Measurements from ENCODE around the gene EIF5AL1.
"Not testable (repeated sequence)": the region's sequence is repeated elsewhere in the genome, so short reads cannot be mapped to it uniquely, and the experiment has no call there.

The EIF5AL1 gene

GRCh38 chr10:79511891-79512583, at the start of gene EIF5AL1:
Gene EIF5AL1, plus strand, starts transcription at chr10:79512533. Its CDS starts 117 bp downstream, at chr10:79512650.
- DNase-seq, result not testable (repeated sequence)

GRCh38 chr10:79463578-79464496, 48.5 kb upstream of the EIF5AL1 start:
- no peak for DNase-seq

GRCh38 chr10:79465341-79465740, 47.0 kb upstream of the EIF5AL1 start:
- DNase-seq, result no peak

GRCh38 chr10:79468015-79468560, 44.2 kb upstream of the EIF5AL1 start:
- DNase-seq, result no peak

DNA sequence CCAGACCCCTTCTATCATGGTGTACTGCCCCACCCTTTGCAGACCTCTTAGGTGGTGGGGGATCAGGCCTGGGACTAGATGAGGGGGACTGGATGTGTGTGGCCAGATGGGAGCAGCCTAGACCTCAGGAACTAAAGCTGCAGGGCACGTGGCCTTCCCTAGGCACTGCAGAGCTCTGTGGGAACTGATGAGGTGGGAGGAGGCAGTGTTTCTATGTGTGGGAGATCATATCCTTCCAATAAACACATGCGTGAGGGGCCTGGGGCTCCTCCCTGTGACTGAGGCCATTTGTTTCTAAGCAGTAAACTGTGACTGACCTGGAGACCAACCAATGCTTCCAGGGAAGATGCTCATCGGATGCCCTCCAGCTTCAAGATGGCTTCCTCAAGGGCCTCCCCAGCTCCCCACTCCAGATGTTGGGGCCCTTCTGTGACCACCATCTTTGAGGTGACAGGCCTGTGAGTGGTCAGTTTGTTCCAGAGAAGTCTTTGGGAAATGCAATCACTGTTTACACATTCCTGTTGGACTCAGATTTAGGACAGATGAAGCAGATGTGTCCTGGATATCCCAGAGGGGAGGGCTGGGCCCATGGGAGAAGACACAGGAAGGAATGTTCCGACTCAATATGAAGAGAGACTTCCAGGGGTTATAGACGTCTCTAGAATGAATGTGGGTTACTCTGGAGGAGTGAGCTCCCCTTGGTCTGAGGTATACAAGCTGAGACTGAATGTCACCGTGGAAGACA, 43.3 kb upstream of the EIF5AL1 start:
- no peak for DNase-seq

DNA sequence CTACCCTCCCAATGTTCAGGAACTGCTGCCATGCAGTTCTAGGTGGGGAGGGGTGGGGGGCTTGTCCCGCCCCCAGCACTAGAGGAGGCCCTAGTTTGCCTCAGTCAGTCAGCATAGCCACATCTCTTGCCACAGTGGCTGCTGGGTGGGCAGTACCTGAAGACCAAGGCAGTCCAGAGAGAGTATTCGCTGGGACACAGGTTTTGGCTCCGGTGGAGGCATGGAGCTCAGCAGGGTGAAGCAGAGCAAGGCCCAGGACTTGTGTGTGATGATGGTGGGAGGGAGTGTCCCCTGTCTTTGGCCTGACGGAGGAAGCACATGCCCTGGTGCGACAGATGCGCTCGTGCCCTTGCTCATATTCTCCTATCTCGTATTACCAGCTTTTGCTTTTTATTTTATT, 42.2 kb upstream of the EIF5AL1 start:
- no peak for DNase-seq

DNA sequence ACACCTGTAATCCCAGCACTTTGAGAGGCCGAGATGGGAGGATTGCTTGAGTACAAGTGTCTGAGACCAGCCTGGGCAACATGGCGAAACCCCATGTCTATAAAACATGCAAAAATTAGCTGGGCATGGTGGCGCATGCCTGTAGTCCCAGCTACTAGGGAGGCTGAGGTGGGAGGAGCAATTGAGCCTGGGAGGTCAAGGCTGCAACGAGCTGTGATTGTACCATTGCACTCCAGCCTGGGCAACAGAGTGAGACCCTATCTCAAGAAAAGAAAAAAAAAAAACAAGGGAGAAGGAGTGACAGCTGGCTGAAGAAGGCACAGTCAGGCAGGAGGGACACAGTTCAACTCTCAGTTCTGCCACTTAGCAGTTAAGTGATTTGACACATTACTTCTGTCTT, 40.6 kb upstream of the EIF5AL1 start:
- no peak for DNase-seq

- no peak for DNase-seq
Measured at GRCh38 chr10:79472449-79472848, 39.9 kb upstream of the EIF5AL1 start.

DNA sequence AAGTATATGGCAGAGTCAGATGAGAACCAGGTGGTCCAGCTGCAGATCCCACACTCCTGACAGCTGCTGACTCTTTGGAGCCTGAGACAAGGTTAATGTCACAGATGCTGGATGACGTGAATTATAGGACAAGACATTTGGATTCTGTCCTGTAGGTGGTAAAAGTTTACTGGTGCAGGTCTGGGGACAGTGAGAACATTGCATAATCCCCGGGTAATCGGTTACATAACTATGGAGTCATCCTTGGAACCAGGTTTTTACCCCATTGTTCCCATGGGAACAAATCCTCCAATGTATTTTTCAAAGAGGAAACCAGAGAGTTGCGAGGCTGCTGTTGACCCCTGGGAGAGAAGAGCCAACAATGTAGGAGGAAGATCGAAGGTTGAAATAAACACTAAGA, 39.4 kb upstream of the EIF5AL1 start:
- DNase-seq, result no peak

GRCh38 chr10:79473496-79474095, 38.7 kb upstream of the EIF5AL1 start:
- DNase-seq, result no peak

- DNase-seq, result no peak
Measured at GRCh38 chr10:79475119-79475653, 37.1 kb upstream of the EIF5AL1 start.

DNA sequence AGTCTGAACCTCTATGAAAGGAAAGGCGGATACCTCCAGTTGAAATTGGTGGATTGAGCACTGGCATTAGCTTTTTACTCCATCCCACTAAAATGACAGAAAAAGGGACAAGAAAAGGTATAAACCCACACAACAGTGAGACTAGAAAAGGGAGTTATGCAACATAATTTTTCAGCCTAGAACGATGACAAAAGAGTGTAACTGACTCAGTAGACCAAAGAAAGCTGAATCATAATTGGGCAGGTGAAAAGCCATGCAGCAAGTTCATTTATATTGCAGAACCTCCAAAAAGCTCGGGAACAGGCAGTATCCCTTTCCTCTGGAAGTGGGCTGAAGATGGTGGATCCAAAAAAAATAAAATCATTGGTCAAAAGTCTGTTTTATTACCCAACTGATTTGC, 36.5 kb upstream of the EIF5AL1 start:
- no peak for DNase-seq

DNA sequence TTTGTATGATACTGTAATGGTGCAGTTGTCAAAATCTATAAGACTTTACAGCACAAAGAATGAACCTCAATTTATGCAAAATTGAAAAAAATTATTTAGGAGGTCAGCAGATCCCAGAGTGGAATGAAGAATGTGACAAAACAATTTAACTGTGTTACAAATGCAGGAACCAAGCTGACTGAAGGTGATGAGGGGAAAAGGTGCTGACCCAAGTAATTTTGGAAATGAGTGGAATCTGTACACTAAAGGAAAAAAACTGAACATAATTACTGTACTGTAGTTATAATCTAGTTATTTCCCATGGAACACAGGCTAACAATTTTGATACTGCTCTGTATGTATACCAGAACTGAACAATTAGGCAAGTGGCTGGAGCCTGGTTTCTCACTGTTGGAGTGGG, 35.7 kb upstream of the EIF5AL1 start:
- DNase-seq, result no peak

DNA sequence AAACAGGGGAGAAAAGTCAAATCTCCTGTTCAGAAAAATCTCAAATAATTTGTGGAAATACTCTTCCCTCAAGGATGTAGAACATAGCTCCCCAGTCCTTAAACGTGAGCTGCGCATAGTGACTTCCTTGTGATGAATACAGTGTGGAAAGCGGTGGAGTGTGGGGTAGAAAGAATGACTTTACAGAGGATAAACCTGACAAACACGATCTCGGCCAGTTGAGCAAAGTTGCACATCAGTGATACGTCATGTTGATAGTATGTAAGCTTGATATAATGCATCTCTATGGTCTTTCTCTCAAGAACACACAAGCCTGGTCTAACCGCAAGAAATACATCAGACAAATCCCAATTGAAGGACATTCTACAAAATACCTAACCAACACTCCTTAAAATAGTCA, 34.9 kb upstream of the EIF5AL1 start:
- DNase-seq, result no peak

- DNase-seq, result no peak
Measured at GRCh38 chr10:79479283-79479909, 32.9 kb upstream of the EIF5AL1 start.

DNA sequence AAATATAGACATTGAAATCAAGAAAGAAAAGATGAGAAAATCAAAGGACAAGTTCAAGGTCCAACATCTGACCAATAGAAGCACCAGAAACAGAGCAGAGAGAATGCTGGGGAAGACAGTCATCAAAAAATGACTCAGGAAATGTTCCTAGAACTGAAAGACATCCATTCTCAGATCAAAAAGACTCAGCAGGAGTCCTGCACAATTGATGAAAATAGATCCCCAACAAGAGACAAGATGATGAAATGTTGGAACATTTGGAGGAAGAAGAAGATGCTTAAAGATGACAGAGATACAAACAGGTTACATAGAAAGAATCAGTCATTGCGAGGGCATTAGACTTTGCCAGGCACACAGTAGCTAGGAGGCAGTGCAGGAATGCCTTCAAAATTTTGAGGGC, 30.0 kb upstream of the EIF5AL1 start:
- DNase-seq, result no peak

GRCh38 chr10:79482741-79483140, 29.6 kb upstream of the EIF5AL1 start:
- DNase-seq, result no peak

GRCh38 chr10:79483299-79483698, 29.0 kb upstream of the EIF5AL1 start:
- no peak for DNase-seq

DNA sequence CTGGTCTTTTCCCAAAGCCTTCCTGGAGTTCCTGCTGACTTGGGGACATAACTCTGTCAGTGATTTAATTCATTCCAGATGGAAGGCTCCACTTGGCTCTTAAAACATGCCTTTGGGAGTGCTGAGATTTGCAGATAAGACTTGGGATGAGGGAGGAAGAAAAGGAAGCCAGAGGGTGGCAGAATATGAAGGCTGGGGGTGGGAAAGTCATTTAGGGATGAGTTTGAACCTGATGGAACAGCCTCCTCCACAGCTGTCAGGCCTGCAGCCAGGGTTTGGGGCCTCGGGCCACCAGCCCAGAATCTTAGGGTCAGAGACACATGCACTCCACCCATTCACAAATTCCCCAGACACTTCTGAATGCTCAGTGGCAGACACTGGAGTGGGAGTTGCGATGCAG, 28.4 kb upstream of the EIF5AL1 start:
- DNase-seq, result no peak

GRCh38 chr10:79484476-79484875, 27.9 kb upstream of the EIF5AL1 start:
- DNase-seq, result no peak

DNA sequence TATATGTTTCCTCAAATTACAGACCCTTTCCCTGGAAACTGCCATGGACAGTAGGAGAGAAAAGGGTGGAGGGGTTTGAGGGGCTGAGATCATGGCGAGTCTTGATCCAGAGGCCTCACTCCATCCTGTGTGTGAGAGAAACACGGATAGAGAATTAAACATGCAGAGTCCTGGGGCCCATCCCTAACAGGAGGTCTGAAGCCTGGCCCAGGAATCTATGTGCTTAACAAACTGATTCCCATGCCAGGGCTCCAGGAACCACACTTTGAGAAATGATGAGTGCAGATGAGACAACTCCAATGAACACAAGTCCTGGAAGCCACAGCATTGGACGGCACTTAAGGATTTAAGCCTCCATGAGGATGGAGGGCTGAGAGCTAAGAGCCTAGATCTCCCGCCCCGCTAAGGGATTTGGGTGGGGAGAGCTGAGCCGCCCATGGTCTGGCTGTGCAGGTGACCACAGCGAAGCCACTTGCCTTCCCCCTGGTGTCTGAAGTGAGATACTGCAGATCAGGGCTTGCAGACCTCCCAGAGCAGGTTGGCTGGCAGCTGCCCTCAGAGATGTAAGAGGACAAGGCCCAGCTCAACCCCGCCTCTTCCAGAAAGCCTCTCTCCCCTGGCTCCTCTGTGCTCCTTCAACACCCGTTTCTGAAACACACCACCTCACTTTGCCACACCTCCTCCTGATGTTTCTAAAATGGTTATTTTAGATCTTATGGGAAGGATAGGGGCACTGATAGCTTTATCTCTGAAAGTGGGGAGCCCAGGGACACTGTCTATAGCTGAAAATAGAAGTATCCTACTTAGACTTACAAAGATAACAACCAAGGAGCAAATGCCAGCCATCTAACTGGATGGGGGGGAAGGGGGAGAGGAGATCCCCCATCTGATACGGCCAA, 24.8 kb upstream of the EIF5AL1 start:
- DNase-seq, result no peak
